Measurements from ENCODE around the gene SLC16A10. TPM values are rescaled to one million over a fixed set of nuclear protein-coding genes. Genes with fewer than 3 reads are reported as not detected.

The SLC16A10 gene
- total and polyA plus RNA-seq, 2 of the 4 experiments (the other 2 are of a cell fraction), result not detected

DNA sequence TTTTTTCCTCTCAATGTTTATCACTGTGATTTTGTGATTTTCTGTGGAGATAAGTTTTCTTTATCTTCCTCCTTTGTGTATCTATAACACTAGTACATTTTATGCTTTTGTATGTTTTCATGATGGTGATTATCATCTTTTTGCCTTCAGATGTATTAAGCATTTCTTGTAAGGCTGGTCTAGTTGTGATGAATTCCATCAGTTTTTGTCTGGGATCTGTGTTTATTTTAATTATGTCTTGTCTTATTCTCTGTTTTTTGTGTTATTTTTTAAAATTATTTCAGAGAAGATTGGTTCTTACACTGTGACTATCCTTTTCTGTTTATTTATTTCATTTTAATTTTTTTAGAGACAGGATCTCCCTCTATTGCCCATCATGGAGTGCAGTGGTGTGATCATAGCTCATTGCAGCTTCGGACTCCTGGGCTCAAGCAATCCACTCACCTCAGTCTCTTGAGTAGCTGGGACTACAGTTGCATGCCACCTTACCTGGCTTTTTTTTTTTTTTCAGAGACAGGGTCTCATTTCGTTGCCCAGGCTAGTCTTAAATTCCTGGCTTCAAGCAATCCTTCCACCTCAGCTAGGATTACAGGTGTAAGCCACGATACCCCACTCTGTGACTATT is 187.4 kb downstream of the SLC16A10 start:
- Histone ChIP-seq H2BK15ac (ENCODE audit: low read depth, low read length) (no peak overlapping the region), H4K91ac (ENCODE audit: insufficient read depth, low read depth, low read length) (no peak overlapping the region), H3K56ac (ENCODE audit: extremely low read depth, insufficient read depth, low read length) (no peak overlapping the region), H3K4me1 (ENCODE audit: control insufficient read depth, insufficient read depth, low read length) (no peaks in the 10 kb centered on the region), H3K4ac (ENCODE audit: low read depth, low read length) (no peak overlapping the region), H4K20me1 (ENCODE audit: insufficient read depth, low read length) (peaks cover 3% of the 10 kb centered on the region; the same call in 1 of the 2 replicates), H3K23ac (ENCODE audit: low read depth, low read length) (no peak overlapping the region), H2BK20ac (ENCODE audit: low read depth, low read length) (no peak overlapping the region), H4K8ac (ENCODE audit: low read depth in 2 of 2, low read length in 2 of 2) (no peak overlapping the region), H3K14ac (replicated peaks; ENCODE audit: low read depth, low read length) (no peak overlapping the region), H3K27ac (ENCODE audit: insufficient read depth, low read length) (no peak overlapping the region), H3K27me3 (ENCODE audit: control insufficient read depth, insufficient read depth, low read length) (no peaks in the 10 kb centered on the region), H3K18ac (ENCODE audit: low read depth, low read length) (no peak overlapping the region), H2AK5ac (ENCODE audit: low read depth, low read length) (no peak overlapping the region), H3K9me3 (ENCODE audit: control insufficient read depth, insufficient read depth, low read length) (peaks cover 14% of the 10 kb centered on the region), H2BK120ac (ENCODE audit: low read depth, low read length) (no peak overlapping the region), H3K4me3 (ENCODE audit: insufficient read depth, low read depth, low read length) (no peak overlapping the region), H3K9me1 (ENCODE audit: insufficient read depth, low read length) (no peaks in the 10 kb centered on the region; the same call in 1 of the 2 replicates), H2AFZ (replicated peaks; ENCODE audit: low read length, poor library complexity) (no peak overlapping the region), H4K5ac (ENCODE audit: low read depth, low read length) (no peak overlapping the region), H3K9ac (ENCODE audit: low read depth, low read length) (no peak overlapping the region), H2AK9ac (replicated peaks; ENCODE audit: low read depth, low read length, poor library complexity) (no peak overlapping the region), H3K79me1 (ENCODE audit: low read depth in 1 of 2, low read length in 2 of 2) (peaks cover 30 to 34% of the 10 kb centered on the region in 2 experiments), H3K4me2 (ENCODE audit: low read depth, low read length) (no peak overlapping the region), H2BK5ac (ENCODE audit: low read depth, low read length, poor library complexity, severe bottlenecking) (no peak overlapping the region), H3K36me3 (ENCODE audit: control insufficient read depth, insufficient read depth, low read length) (peaks cover 33% of the 10 kb centered on the region)
- dilution Hi-C loops (cut with HindIII; ENCODE audit: low sequenced_read_pairs, unreplicated experiment), result no loop called here
- ChIA-PET CTCF (no interaction called here), POLR2A (ENCODE audit: unreplicated experiment) (interaction anchor here (0.7 kb wide), 1 partner anchor 44 kb away, joined by 8 read pairs; no protein-coding TSS in a partner anchor)
- in situ Hi-C loops (cut with MboI; ENCODE audit: low sequenced_read_pairs), result no loop called here
- no peak for ATAC-seq (ENCODE audit: low read depth)
- BruUV-seq (replicated peaks), result no TSS peak
- intact Hi-C loops (cut with micrococcal nuclease), result no loop called here
- WGBS, 2 experiments (ENCODE audit: extremely low coverage in 2 of 2, insufficient read length in 1 of 2), result no CpG with 5 or more reads among the region's 3 CpGs
- DNase-seq, result no peak
- TF ChIP-seq RAD21 (IDR thresholded peaks at IDR 0.05; ENCODE audit: low read length) (no peak), RFX5 (IDR thresholded peaks at IDR 0.05; ENCODE audit: low read depth, low read length) (no peak), CEBPB (IDR thresholded peaks at IDR 0.05; ENCODE audit: low read depth, low read length) (no peak), FOS (IDR thresholded peaks at IDR 0.05; ENCODE audit: low read depth, low read length) (no peak), RCOR1 (IDR thresholded peaks at IDR 0.05; ENCODE audit: insufficient replicate concordance, low read length) (no peak), USF2 (IDR thresholded peaks at IDR 0.05; ENCODE audit: low read depth, low read length) (no peak), CHD1 (IDR thresholded peaks at IDR 0.05; ENCODE audit: low read depth, low read length) (no peak), SMC3 (IDR thresholded peaks at IDR 0.05; ENCODE audit: low read depth, low read length) (no peak), NFE2L2 (IDR thresholded peaks at IDR 0.05; ENCODE audit: low read depth, low read length) (no peak), MAFK (IDR thresholded peaks at IDR 0.05; ENCODE audit: low read depth, low read length) (no peak), BHLHE40 (IDR thresholded peaks at IDR 0.05; ENCODE audit: low read depth, low read length) (no peak)
